PFSK-1 (cell line): Measurements from ENCODE around the gene RASA1.

Experiments used
- POLR2AphosphoS5 ChIP-seq: IDR thresholded peaks from 2 replicates; pipeline ENCODE4 v1.6.1; 2012; ENCODE audit warnings: low read depth, mild to moderate bottlenecking, control low read depth, low read length, moderate library complexity
- REST ChIP-seq, 2 experiments: IDR thresholded peaks; 2 replicates each; pipeline versions ENCODE4 v1.6.1 to v1.8.0; 2011 to 2012; ENCODE audit warnings: low read depth in 2 of 2, low read length in 2 of 2, control low read depth in 1 of 2, inconsistent platforms in 1 of 2, mild to moderate bottlenecking in 1 of 2, moderate library complexity in 1 of 2; ENCODE audit not compliant: insufficient read depth in 1 of 2

- TF ChIP-seq POLR2AphosphoS5, result no peak
- no peak for TF ChIP-seq REST (IDR thresholded peaks at IDR 0.05; ENCODE audit: insufficient read depth in 1 of 2, low read depth in 2 of 2, low read length in 2 of 2)
These were observed 33.1 kb downstream of the RASA1 start for GRCh38 chr5:87300744-87301143.
